Germinal center (tissue), 1 donor: ENCODE data around the gene RRAGD.

Experiments used
- DNase-seq: peaks from one replicate; pipeline ENCODE4 v3.0.0; 2012; ENCODE audit warnings: mixed read lengths, low spot score

Gene RRAGD

DNA sequence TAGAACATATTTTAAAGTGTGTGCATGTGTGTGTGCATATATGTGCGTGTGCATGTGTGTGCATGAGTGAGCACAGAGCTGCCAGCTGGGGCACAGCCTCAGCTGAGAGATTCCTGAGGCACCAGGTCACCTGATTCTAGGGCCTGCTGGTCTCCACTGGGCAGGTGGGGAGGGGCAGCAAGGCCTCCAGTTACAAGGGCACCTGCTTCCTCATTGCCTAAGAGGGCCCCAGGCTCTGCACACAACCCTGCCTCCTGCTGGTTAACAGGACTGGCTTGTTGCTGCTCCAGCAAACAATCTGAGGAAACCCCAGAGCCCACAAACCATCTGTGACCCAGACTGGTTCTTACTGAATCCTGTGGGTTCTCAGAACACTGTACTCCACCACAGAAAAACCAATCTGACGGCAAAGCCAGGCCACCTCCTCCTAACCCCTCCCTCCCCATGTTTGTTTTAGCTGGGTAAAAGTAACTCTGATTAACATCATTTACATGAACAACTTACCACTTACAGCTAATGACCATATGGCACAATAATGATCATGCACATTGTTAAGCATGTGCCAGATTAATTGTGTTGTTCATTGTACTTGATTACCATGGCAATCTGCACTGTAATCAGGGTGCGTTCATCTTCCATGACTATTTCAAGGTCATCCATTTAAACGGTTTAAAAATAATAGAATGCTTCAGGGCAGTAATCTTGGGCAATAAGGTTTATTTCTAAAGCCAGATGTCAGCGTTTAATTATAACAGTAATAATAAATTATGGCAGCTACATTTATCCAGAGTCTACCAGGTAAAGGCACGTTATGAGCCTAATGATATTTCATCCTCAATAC is 36.4 kb downstream of the RRAGD start:
- peak; percentile 42 for DNase-seq

DNA sequence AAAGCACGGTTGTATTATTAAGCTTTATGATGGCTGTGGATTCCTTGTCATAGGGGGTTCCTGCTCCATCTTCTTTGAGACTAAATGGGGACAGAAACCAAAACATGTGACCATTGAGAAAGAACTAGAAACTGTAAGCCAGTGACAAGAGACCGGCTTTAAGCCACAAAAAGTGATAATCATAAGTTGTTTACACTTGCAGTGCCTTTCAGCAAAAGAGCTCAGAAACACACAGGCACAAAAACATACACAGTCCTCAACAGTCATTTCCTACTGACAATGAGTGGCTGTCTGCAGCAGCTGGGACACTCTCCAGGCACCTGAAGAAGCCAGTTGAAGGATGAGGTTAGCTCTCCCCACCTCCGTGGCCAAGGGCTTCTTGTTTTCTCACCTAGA is 39.6 kb downstream of the RRAGD start:
- DNase-seq: no peak

DNA sequence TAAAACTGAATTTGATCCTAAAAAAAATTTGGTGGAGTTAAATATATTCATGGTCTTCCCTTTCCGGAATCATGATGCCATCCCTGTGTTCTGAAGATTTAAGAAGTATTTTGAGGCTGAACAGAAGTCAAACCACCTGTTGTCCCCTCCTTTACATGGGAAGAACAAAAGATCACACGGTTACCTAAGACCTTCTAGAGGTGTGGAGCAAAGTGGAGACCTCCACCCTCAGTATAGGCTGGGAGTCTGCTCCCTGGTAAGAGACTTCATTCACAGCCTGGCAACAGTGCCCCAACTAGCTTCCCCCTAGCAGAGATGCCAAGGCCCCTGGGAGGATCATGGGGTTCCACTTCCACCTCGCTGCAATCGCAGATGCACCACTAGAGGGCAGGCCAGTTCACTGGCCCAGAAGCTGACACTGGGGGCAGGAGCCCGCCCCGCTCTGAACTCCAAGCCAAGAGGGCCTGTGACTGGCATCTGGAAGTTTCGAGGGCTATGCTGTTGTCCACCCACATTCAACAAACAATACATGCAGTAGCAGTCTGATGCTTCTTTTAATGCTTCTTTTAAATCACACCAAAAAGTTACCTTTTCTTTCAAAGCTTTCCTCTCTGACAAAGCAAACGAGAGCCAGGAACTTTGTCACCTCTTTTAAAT is 40.1 kb downstream of the RRAGD start:
- DNase-seq: peak; percentile 85

DNA sequence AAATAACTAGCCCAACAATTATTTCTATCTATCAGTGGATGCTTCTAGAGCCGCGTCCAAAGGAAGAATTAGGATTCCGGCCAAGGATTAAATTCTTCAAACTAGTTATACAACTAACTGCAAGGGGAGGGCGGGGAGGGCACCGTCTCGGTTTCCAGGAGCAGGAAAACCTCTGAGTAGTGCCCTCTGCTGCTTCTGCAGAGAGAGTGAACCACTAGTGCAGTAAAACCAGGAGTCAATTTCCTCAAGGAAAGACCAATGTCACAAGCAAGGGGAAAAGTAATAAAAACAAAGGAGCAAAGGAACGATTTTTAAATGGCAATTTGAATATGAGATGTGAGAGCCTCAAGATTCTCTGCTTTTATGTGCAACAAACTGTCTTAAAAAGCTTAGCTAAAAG is 43.1 kb downstream of the RRAGD start:
- DNase-seq: no peak

DNA sequence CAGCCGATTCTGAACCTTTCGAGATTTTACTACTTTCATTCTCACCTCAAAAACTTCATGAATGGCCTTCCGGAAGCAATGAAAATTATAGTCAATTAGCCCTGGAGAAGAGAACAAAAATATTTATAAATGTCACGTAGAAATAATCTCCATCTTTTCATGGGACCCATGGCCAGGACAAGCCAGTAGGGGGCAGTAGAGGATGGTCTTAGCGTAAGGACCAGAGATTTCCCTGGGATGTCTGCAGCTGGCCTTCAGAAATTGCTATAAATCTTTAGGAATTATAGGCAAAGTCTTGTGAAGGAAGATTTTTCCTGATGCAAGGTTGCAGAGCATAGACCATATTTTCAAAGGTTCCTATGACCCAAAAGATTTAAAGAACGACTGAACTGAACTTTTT is 44.0 kb downstream of the RRAGD start:
- peak; percentile 48 for DNase-seq

DNA sequence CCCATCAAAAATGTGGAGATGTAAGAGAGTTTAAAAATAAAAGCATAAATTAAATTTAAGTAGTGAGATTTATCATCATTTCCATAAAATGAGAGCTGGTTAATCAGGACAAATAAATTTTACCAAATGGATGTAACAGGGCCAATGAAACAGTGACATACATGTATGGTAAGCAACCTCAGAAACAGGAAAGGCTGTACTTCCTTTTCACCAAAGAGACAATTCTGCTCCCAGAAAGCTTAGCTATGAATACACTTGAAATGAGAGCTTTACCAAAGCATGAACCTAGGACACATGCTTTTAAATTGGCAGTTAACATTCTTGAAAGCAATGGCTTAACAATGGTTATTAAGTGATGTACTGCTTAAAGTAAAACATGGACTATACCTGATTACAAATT is 47.5 kb downstream of the RRAGD start:
- DNase-seq: no peak

DNA sequence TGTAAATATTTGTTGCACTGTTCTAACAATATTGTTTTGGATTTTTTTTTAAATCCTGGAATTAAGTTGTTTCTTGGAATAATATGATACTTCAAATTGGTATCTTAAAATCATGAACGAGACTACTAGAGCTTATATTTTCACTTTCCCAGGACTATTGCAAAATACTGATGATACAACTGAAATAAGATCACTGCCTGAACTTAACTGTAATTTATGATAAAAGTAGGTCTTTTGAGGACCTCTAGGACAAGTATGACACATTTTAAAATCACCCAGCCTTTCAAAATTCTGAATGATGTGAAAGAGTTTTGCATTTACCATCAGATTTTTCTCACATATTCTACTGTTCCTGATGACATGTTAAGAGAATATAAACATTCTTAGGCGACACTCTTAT is 50.9 kb downstream of the RRAGD start:
- DNase-seq: no peak

DNA sequence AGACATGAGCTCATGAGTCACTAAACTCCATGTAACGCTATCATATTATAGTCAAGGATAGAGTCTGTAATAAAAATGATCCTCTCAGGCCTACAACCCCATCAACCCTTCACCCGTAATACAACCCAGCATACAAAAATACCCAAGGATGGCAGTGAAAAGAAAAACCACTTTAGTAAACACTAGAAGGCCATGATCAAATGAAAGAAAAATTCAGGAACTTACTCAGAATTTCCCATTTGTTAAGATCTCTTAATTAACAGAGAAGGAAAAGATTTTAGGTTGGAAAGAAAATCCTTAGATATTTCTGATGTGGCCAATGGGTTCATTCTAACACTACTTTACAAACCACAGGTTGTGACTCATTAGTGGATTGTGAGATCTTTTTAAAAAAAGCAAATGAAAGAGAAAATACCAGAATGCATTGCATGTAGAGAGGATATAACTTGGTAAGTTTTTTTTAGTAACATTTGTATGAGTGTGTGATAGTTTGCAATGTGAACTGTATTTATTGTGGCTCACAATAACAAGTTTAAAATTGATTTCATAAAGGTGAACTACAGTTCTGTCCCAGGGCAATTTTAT is 51.6 kb downstream of the RRAGD start:
- DNase-seq: no peak

DNA sequence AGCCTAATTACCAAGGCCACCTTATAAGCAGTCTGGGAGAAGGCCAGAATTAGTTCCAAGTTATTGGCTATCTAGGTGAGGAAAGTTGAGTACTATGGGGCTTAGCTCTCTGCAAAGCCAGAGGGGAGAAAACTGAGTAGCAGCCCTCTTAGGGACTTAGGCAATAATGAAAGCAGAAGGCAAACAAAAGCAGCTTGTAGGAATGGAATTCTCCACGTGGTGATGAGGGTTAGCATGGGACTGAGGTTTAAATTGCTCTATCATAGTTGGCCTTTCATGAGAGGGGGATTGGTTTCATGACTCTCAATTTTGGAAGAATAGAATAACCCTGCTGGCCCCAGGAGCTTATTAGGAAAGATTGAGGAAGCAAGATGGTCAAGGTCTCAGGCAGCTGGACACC is 52.5 kb downstream of the RRAGD start:
- no peak for DNase-seq

DNA sequence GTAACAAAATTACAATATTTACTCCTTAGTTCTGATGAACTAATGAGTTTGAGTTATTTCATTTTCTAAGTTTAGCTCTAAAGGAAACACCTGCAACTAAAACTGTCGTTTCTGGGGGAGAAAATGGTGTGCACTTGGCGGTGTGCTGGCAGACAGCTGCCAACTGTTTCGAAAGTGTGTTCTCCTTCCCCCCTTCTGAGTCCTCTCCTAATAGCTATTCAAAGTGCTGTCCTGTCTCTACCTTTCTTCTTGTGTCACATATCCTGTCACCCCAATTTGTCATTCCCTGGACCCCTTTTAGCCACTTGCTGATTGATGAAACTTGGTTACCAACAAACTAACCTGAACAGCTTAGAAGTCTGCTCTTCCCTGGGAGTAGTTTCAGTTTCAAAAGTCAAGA is 54.7 kb downstream of the RRAGD start:
- DNase-seq: peak; percentile 68

DNA sequence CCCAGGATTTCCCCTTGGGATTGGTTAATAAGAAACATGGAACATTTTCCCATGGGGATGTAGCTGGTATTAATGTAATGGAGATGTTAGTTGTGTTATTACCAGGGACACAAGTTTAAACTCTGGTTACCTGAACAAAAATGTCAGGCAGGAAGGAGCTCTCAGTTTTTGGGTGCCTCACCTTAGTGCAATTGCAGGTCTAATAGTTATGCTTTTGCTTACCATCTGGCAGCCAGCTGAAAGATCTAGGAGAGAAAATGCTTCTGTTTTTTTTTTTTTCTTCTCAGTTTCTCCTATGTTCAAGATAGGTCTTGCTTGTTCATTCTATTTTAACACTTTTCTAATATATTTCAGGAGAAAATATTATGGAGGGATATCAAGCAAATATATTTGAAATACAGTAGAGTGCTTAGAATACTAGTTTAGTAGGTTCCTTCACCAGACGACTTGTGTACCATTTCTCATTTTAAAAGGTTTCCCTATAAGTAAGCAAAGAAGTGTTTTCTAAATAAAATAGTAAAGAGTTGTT is 55.4 kb downstream of the RRAGD start:
- peak; percentile 25 for DNase-seq

DNA sequence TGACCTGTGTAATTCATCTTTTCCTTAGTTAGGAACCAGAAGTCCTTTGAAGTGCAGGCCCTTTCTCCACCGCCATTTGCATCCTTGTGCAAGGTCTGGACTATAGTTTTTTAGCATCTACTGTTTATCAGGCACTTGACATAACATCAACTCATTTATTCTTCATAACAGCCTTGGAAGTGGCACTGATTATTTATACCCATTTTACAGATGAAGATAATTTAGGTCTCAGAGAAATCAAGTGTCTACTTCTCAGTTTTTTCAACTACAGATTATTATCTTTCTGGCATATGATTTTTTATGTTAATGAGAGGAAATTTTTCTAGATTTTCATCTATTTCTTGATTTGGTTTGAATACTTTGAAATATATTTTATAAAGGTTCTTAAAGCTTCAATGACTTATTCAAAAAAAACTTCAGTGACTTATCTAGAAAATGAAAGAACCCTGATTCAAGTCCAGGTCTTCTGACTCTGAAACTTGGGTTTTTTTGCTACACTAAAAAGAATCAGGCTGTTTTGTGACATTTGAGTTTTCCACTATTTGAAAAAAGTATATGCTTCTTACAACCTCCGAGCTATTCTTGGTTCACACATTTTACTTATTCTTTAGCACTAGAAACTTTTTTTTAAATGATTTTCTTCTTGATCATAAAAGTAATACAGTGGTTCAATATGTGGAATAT is 56.4 kb downstream of the RRAGD start:
- DNase-seq: no peak

DNA sequence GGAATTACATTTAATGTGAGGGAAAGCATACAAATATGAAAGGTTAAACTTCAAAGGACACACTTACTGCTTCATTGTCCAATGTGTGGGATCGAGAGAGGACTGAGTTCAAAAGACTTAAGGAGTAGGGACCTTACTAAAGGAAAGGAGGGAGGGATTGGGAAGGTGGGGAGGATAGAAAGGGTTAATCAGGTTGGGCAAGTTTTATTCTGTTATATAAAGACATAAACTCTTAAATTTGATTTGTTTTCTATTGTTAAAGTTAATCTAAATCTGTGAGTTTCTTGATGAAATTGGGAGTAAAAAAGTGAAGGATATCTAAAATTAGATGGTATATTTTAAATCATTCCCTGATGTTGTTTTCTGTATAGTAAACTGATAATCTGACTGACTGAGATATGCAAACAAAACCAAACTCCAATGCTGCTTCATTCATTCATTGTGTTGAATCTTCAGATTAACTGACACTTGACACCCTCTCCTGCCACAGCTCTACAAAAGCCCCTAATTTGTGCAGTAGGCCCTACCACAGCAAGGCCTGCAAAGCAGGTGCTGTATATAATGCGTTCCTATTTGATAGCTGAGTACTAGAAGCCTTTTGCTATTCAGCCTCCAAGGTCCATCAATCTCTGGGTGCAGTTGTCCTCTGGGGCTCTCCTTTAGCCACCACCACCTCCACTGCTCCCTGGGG is 58.2 kb downstream of the RRAGD start:
- peak; percentile 36 for DNase-seq

DNA sequence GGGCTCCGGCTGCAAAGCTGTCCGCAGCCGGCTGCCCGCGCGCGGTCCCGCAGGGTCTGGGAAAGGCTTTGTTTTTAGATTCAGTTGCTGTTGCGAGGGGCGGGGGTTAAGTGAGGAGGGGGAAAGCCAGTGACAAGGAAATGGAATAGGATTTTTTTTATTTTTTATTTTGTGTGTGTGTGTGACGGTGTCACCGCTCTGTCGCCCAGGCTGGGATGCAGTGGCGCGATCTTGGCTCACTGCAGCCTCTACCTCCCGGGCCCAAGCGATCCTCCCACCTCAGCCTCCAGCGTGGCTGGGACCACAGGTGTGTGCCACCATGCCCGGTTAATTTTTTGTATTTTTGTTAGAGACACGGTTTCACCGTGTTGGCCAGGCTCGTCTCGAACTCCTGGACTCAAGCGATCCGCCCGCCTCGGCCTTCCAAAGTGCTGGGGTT is 58.9 kb downstream of the RRAGD start:
- peak; percentile 25 for DNase-seq

DNA sequence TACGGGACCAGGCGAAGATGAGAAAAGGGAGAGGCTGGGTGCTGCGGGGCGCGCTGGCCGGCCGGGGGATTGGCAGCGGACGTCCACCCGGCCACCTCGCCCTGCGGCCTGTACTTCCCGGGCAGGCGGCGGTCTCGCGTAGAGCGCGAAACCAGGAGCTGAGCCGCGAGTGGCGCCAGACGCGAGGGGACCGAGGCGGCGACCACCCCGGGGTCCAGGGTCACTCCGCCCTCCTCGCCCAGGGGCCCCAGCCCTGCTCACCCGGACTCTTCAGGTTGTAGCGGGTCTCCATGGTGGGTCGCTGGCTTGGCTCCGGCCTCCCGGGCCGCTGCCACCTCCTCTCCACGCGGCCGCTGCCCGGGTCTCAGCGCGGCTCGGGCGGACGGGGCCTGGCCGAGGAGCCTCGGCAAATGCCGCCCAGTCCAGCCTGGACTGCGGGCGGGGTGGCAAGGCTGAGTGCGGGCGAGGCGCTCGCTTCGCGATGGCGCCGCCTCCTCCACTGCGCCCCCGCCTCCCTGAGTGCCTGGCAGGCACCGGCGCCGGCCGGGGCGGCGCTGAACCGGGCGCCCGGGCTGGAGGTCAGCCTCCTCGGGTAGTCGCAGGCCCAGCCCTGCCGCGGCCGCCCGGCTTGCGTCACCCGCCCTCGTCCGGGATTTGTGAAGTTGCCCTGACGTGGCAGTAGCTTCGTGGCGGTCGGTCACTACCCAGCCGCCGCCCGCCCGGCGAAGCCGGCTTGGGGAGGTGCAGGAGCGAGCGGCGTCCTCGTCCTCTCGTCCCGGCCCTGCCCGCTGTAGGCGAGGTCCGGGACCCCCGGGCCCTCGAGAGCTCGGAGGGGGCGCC is 59.6 kb downstream of the RRAGD start, which contains the start of gene UBE2J1:
Gene UBE2J1, minus strand, starts transcription at position 445 of the 840 bp plus-strand sequence. Its CDS starts 153 bp downstream, at position 292.
- DNase-seq: peak; percentile 81

DNA sequence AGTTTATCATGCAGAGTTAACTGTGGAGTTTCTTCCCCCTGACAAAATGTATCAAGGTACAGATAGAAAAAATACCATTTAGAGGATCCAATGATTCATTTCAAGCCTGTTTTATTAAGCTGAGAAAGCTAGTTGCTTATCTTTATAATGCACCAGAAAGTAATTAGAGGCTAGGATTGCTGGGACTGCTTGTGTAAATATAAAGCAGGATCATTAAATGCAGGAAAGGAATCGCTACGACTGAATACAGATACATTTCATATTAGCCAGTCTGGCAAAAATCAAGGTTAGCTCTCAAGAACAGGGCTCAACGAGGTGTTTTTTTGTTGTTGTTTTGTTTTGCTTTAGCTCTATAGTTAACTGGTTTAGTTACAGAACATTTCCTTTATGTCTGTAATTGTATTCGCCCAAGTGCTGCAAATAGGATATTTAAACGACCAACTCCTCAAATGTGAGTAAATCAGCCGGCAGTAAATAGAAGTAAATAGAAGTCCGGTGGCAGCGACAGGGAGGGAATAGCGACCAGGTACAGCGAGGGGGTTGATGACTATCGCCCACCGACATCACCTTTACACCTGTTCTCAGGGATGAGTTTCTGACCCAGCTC is 60.3 kb downstream of the RRAGD start:
- DNase-seq: no peak

DNA sequence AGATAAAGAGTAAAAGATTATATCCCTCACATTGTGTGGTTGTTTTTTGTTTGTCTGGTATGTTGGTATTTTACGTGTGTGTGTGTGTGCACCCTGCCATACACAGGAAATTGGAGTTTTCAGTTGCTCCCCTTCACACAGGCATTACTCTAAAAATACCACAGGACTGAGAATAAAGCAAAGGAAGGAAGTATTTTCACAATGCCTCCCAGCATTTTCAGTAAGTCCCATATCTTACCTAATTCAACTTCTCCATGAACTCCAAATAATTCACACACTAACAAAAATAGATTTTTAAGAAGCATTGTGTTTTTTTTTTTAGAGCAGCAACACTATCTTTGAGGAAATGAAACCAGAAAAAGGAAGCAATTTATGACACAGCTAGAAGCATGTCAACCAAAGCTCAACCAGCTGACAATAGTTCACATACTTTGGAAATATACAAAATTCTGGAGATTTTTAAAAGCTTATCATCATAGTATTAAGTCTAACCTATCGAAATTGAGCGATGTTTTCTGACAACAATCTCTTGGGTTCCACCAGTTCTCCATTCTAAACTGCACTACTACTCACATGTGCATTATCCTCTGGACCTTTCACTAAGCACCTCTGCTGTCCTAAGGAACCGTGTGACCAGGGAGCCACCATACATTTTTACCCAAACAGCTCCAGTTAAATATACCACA is 61.6 kb downstream of the RRAGD start:
- DNase-seq: peak; percentile 67

DNA sequence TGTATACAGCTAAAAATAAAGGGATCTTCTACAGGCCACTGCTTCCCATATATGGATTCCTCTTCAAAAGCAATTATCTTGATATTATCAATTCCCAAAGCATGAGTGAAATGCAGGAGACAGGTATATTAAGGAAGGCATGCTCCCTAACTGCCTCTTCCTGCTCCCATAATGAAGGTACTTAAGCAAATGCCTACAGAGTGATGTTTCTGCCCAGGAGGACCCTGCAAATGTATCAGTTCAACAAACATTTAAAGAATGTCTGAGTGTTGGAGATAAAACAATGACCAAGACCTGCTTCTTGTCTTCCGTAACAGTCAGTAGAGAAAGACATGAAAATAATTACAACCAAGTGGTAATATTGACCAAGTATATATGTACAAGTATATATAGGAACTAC is 63.7 kb downstream of the RRAGD start:
- no peak for DNase-seq

DNA sequence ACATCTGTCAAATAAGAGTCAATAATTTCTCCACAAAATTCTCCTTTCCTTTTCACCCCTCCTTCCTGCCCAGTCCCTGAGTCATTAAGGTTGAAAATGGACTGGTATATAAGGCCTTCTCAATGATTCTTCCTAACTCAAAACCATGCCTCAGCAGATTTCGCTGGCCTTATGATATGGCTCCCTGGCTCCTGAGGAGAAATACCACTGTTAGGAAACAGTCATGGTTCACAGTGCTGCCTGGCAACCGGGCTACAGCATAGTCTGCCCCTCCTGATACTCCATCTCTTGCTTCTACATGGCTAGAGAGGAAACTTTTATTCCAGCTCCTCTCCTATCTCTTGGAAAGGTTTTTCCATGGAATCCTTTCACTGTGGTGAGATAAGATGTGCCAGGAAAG is 64.2 kb downstream of the RRAGD start:
- no peak for DNase-seq

DNA sequence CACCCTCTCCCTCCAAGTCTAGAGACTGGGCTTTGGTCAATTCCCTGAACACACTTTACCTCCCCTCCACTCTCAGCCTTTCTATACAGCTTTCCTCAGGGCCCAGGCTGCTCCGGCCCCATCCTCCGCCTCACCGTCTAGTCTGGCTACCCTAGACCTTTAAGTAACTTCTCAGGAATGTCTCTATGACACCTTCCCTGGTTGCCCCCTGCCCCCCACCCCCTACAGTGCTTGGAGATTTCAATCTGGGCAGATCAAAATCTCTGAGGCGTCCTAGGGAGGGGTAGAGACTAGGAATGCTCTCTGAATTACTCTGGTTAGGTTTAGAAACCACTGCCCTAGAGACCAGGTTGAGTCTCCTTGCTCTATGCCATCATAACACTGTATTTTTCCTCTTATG is 65.6 kb downstream of the RRAGD start:
- DNase-seq: no peak
